ENCODE measurements around the gene TMEM150B. TPM values are rescaled to one million over a fixed set of nuclear protein-coding genes. Genes with fewer than 3 reads are reported as not detected.

The TMEM150B gene
- total RNA-seq, 1 donor from 2014 or later = not detected

GRCh38 chr19:55347442-55348009, 22.4 kb upstream of the TMEM150B start:
- Mint-ChIP-seq H3K9me3 (ENCODE audit: unreplicated experiment) (no peaks in the 10 kb centered on the region), H3K36me3 (ENCODE audit: low read depth, unreplicated experiment) (peaks cover 4% of the 10 kb centered on the region), H3K4me1 (ENCODE audit: unreplicated experiment) (peaks cover 6% of the 10 kb centered on the region), H3K4me3 (ENCODE audit: unreplicated experiment) (no peak overlapping the region), H3K27me3 (ENCODE audit: unreplicated experiment) (peaks cover 20% of the 10 kb centered on the region), H3K27ac (ENCODE audit: unreplicated experiment) (no peak overlapping the region)
- TF ChIP-seq CTCF (IDR thresholded peaks at IDR 0.05; ENCODE audit: unreplicated experiment) = no peak
- DNase-seq (ENCODE audit: low spot score) = no peak

- H3K27me3 Mint-ChIP-seq (ENCODE audit: unreplicated experiment) = peaks cover 15% of the 10 kb centered on the region
- no peak for TF ChIP-seq CTCF (IDR thresholded peaks at IDR 0.05; ENCODE audit: unreplicated experiment)
- no peak for DNase-seq (ENCODE audit: low spot score)
- no peak overlapping the region for H3K4me3 Mint-ChIP-seq (ENCODE audit: unreplicated experiment)
- no peak overlapping the region for H3K27ac Mint-ChIP-seq (ENCODE audit: unreplicated experiment)
- no peaks in the 10 kb centered on the region for H3K9me3 Mint-ChIP-seq (ENCODE audit: unreplicated experiment)
- H3K36me3 Mint-ChIP-seq (ENCODE audit: low read depth, unreplicated experiment) = peaks cover 4% of the 10 kb centered on the region
- H3K4me1 Mint-ChIP-seq (ENCODE audit: unreplicated experiment) = peaks cover 6% of the 10 kb centered on the region
These were observed 21.7 kb upstream of the TMEM150B start for GRCh38 chr19:55346725-55347441.

- peaks cover 13% of the 10 kb centered on the region for H3K27me3 Mint-ChIP-seq (ENCODE audit: unreplicated experiment)
- H3K36me3 Mint-ChIP-seq (ENCODE audit: low read depth, unreplicated experiment) = peaks cover 4% of the 10 kb centered on the region
- no peak overlapping the region for H3K27ac Mint-ChIP-seq (ENCODE audit: unreplicated experiment)
- TF ChIP-seq CTCF (IDR thresholded peaks at IDR 0.05; ENCODE audit: unreplicated experiment) = no peak
- H3K4me3 Mint-ChIP-seq (ENCODE audit: unreplicated experiment) = no peak overlapping the region
- peaks cover 6% of the 10 kb centered on the region for H3K4me1 Mint-ChIP-seq (ENCODE audit: unreplicated experiment)
- DNase-seq (ENCODE audit: low spot score) = no peak
- H3K9me3 Mint-ChIP-seq (ENCODE audit: unreplicated experiment) = no peaks in the 10 kb centered on the region
These were observed 20.9 kb upstream of the TMEM150B start for GRCh38 chr19:55345818-55346724.

- Mint-ChIP-seq H3K27me3 (ENCODE audit: unreplicated experiment) (peaks cover 11% of the 10 kb centered on the region), H3K27ac (ENCODE audit: unreplicated experiment) (peak overlapping the region; percentile 13), H3K4me3 (ENCODE audit: unreplicated experiment) (no peak overlapping the region), H3K9me3 (ENCODE audit: unreplicated experiment) (no peaks in the 10 kb centered on the region), H3K36me3 (ENCODE audit: low read depth, unreplicated experiment) (peaks cover 4% of the 10 kb centered on the region), H3K4me1 (ENCODE audit: unreplicated experiment) (peaks cover 6% of the 10 kb centered on the region)
- no peak for TF ChIP-seq CTCF (IDR thresholded peaks at IDR 0.05; ENCODE audit: unreplicated experiment)
- no peak for DNase-seq (ENCODE audit: low spot score)
These were observed 20.1 kb upstream of the TMEM150B start for GRCh38 chr19:55345101-55345817.

Measured in endothelial cell (in vitro differentiated cells).